ENCODE data around the gene GNG13. TPM values are rescaled to one million over a fixed set of nuclear protein-coding genes. Genes with fewer than 3 reads are reported as not detected.

GNG13 gene
- total RNA-seq, 1 experiment from 2014 or later: not detected

GRCh38 chr16:766820-767640 lies 33.5 kb downstream of the GNG13 start:
- peaks cover 5% of the 10 kb centered on the region for H3K27me3 Mint-ChIP-seq (ENCODE audit: low read depth)
- no peak overlapping the region for H3K23ac ChIP-seq (ENCODE audit: insufficient read length, low read depth, low read length)

More at GRCh38 chr16:766820-767640, 33.5 kb downstream of the GNG13 start:
- Histone ChIP-seq H2BK5ac (ENCODE audit: insufficient read length, low read length) (no peak overlapping the region), H3K56ac (ENCODE audit: insufficient read length, low read depth, low read length) (no peak overlapping the region), H2BK12ac (ENCODE audit: insufficient read length, low read depth, low read length) (no peak overlapping the region), H2BK15ac (ENCODE audit: low read depth, low read length) (no peak overlapping the region), H3T11ph (ENCODE audit: low read length) (no peak overlapping the region), H3K79me1 (ENCODE audit: insufficient read depth, low read depth, low read length, poor library complexity, severe bottlenecking) (no peaks in the 10 kb centered on the region), H3K79me2 (ENCODE audit: insufficient read depth, low read length) (no peaks in the 10 kb centered on the region), H3K4ac (ENCODE audit: low read depth, low read length) (no peak overlapping the region), H2BK120ac (ENCODE audit: low read depth, low read length, poor library complexity, severe bottlenecking) (no peak overlapping the region), H3K9me3 (ENCODE audit: control insufficient read depth, low read depth, low read length) (no peaks in the 10 kb centered on the region), H3K4me2 (ENCODE audit: insufficient read depth, insufficient read length, low read length) (no peak overlapping the region), H2AK5ac (ENCODE audit: insufficient read length, low read length) (no peak overlapping the region), H4K8ac (replicated peaks; ENCODE audit: insufficient read length, low read depth, low read length) (no peak overlapping the region), H3K14ac (ENCODE audit: insufficient read depth, low read length) (no peak overlapping the region), H3K27ac (ENCODE audit: insufficient read length, low read depth, low read length) (no peak overlapping the region), H2BK20ac (ENCODE audit: low read depth, low read length, poor library complexity, severe bottlenecking) (no peak overlapping the region), H3K18ac (ENCODE audit: insufficient read length, low read depth, low read length) (no peak overlapping the region), H3K9ac (ENCODE audit: extremely low read depth, insufficient read length, low read length) (no peak overlapping the region), H4K91ac (ENCODE audit: insufficient read length, low read depth, low read length) (no peak overlapping the region), H4K20me1 (ENCODE audit: control insufficient read depth, insufficient read depth, insufficient read length) (no peaks in the 10 kb centered on the region), H2AFZ (ENCODE audit: low read length) (no peak overlapping the region), H3K23me2 (ENCODE audit: insufficient read length, low read depth, low read length, poor library complexity, severe bottlenecking) (no peaks in the 10 kb centered on the region), H4K5ac (ENCODE audit: insufficient read length, low read depth, low read length) (no peak overlapping the region), H3K4me1 (ENCODE audit: insufficient read depth, low read length) (no peaks in the 10 kb centered on the region), H3K27me3 (ENCODE audit: insufficient read depth, low read length) (no peaks in the 10 kb centered on the region)
- Mint-ChIP-seq H3K9me3 (no peaks in the 10 kb centered on the region; a peak in 1 of 5 replicates), H3K4me1 (peaks cover 0 to 3% of the 10 kb centered on the region in 2 experiments; a peak in 1 of 4 replicates), H3K4me3 (no peak overlapping the region), H3K36me3 (ENCODE audit: insufficient read depth in 1 of 3, low read depth in 3 of 3) (no peaks in the 10 kb centered on the region), H3K27ac (no peak overlapping the region)
- DNase-seq: no peak
- TF ChIP-seq CTCF (conservative IDR thresholded peaks at IDR 0.05): no peak
- WGBS (ENCODE audit: extremely low coverage, insufficient read length, low lambda C conversion rate): no CpG with 5 or more reads among the region's 48 CpGs
